A673 (cell line): ENCODE results near the gene EIF4G1. TPM values are rescaled to one million over a fixed set of nuclear protein-coding genes. Genes with fewer than 3 reads are reported as not detected.

Experiments
- BruUV-seq: library from RNA; stranded (reverse); fragments of 400-500 nt; replicated peaks from 2 replicates; lab custom pipeline; 2021; lab: Mats Ljungman, UMichigan
- CTCF ChIA-PET: fragments of 300-600 bp; sonication (Branson Sonifier 250); formaldehyde crosslinking; loops from one replicate; lab custom pipeline; 2022; ENCODE audit warnings: antibody characterized with exemption; lab: Charles Lee
- POLR2A ChIA-PET: fragments of 300-600 bp; sonication (Branson Sonifier 250); formaldehyde crosslinking; loops from one replicate; lab custom pipeline; 2022; ENCODE audit warnings: antibody characterized with exemption; ENCODE audit not compliant: low non-redundant PET; lab: Charles Lee
- DNase-seq: peaks from one replicate; pipeline ENCODE4 v3.0.0-alpha.2; 2015; ENCODE audit warnings: low spot score
- H3K27ac ChIP-seq: fragments of 200-600 bp; sonication (generic); 2 replicates; pipeline ENCODE4 v1.5.1; 2016; ENCODE audit warnings: mixed run types, low read depth, mild to moderate bottlenecking, mixed read lengths, antibody characterized with exemption, low read length; ENCODE audit not compliant: poor library complexity, severe bottlenecking
- H3K27me3 ChIP-seq: fragments of 200-600 bp; sonication (generic); replicated peaks from 2 replicates; pipeline ENCODE4 v1.6.1; 2017; ENCODE audit warnings: mixed run types, low read depth, mild to moderate bottlenecking, mixed read lengths, antibody characterized with exemption, low read length; ENCODE audit not compliant: insufficient read depth, poor library complexity
- H3K36me3 ChIP-seq: fragments of 200-600 bp; sonication (generic); 2 replicates; pipeline ENCODE4 v1.6.1; 2016; ENCODE audit warnings: mixed run types, mild to moderate bottlenecking, mixed read lengths, antibody characterized with exemption, low read length; ENCODE audit not compliant: insufficient read depth, poor library complexity, severe bottlenecking
- H3K4me1 ChIP-seq: fragments of 200-600 bp; sonication (generic); 2 replicates; pipeline ENCODE4 v1.6.1; 2017; ENCODE audit warnings: mixed run types, mild to moderate bottlenecking, mixed read lengths, antibody characterized with exemption, low read length; ENCODE audit not compliant: insufficient read depth, poor library complexity, severe bottlenecking
- H3K4me3 ChIP-seq: fragments of 200-600 bp; sonication (generic); 2 replicates; pipeline ENCODE4 v1.5.1; 2016; ENCODE audit warnings: low read depth, mixed run types, mild to moderate bottlenecking, mixed read lengths, low read length; ENCODE audit not compliant: poor library complexity, severe bottlenecking
- H3K9me3 ChIP-seq: fragments of 200-600 bp; sonication (generic); 2 replicates; pipeline ENCODE4 v1.6.1; 2016; ENCODE audit warnings: mixed run types, low read depth, mild to moderate bottlenecking, mixed read lengths, antibody characterized with exemption, low read length; ENCODE audit not compliant: poor library complexity, severe bottlenecking
- CTCF ChIP-seq: fragments of 300-800, 200-600 bp; sonication (generic); conservative IDR thresholded peaks from 2 replicates; pipeline ENCODE4 v1.5.1; 2017; ENCODE audit warnings: low read depth, mild to moderate bottlenecking, antibody characterized with exemption, low read length, moderate library complexity, mixed read lengths
- EZH2 ChIP-seq: fragments of 200-600 bp; sonication (generic); IDR thresholded peaks from 2 replicates; pipeline ENCODE4 v1.6.1; 2017; ENCODE audit warnings: borderline replicate concordance, low read depth, mild to moderate bottlenecking, mixed read lengths, antibody characterized with exemption, low read length; ENCODE audit not compliant: poor library complexity, severe bottlenecking
- intact Hi-C: fragments of 100-400 bp; cut with micrococcal nuclease; formaldehyde crosslinking; loops from one replicate; pipeline ENCODE4 v1.10.0; 2022; ENCODE audit not compliant: unreplicated experiment
- total RNA-seq: library from RNA; stranded (reverse); gene quantifications from 2 replicates; pipeline ENCODE4 v1.2.3, GENCODE V29; 2021

EIF4G1 gene
- total RNA-seq, 1 experiment from 2014 or later, result 559 TPM

- CTCF ChIA-PET, result no interaction called here
These were observed 37.9 kb downstream of the EIF4G1 start for GRCh38 chr3:184352149-184352785.

GRCh38 chr3:184352897-184353545 is 38.6 kb downstream of the EIF4G1 start:
- DNase-seq, result no peak
- TF ChIP-seq CTCF (no peak), EZH2 (no peak)
- CTCF ChIA-PET, result interaction anchor here (0.9 to 1.1 kb wide), 2 partner anchors 9 to 19 kb away, joined by 4 to 5 read pairs; no protein-coding TSS in a partner anchor
- H3K9me3 ChIP-seq, result no peaks in the 10 kb centered on the region
- intact Hi-C loops, result no loop called here
- POLR2A ChIA-PET, result no interaction called here
- no peaks in the 10 kb centered on the region for H3K27me3 ChIP-seq
- peaks cover 9% of the 10 kb centered on the region for H3K4me1 ChIP-seq
- H3K27ac ChIP-seq, result no peak overlapping the region
- no peak overlapping the region for H3K4me3 ChIP-seq
- peaks cover 5% of the 10 kb centered on the region for H3K36me3 ChIP-seq
- BruUV-seq, result no TSS peak

More at GRCh38 chr3:184352149-184352785, 37.9 kb downstream of the EIF4G1 start:
- no TSS peak for BruUV-seq
- no peak overlapping the region for H3K4me3 ChIP-seq
- no peak for DNase-seq
- POLR2A ChIA-PET, result no interaction called here
- H3K9me3 ChIP-seq, result no peaks in the 10 kb centered on the region
- H3K36me3 ChIP-seq, result peaks cover 5% of the 10 kb centered on the region
- H3K27me3 ChIP-seq, result no peaks in the 10 kb centered on the region
- TF ChIP-seq EZH2 (no peak), CTCF (no peak)
- peaks cover 15% of the 10 kb centered on the region for H3K4me1 ChIP-seq
- H3K27ac ChIP-seq, result peak overlapping the region; percentile 37
- intact Hi-C loops, result no loop called here

GRCh38 chr3:184353546-184353941 is 39.1 kb downstream of the EIF4G1 start:
- BruUV-seq, result no TSS peak
- peaks cover 5% of the 10 kb centered on the region for H3K36me3 ChIP-seq
- H3K27me3 ChIP-seq, result no peaks in the 10 kb centered on the region
- H3K4me3 ChIP-seq, result no peak overlapping the region
- TF ChIP-seq CTCF, result no peak
- no peak for TF ChIP-seq EZH2
- POLR2A ChIA-PET, result no interaction called here
- intact Hi-C loops, result no loop called here
- CTCF ChIA-PET, result interaction anchor here (0.9 to 1.1 kb wide), 3 partner anchors 9 to 160 kb away, joined by 4 to 5 read pairs (median 4); no protein-coding TSS in a partner anchor
- H3K4me1 ChIP-seq, result peaks cover 4% of the 10 kb centered on the region
- H3K9me3 ChIP-seq, result no peaks in the 10 kb centered on the region
- no peak overlapping the region for H3K27ac ChIP-seq
- DNase-seq, result no peak
